Measurements from ENCODE around the gene NIPAL1. TPM values are rescaled to one million over a fixed set of nuclear protein-coding genes. Genes with fewer than 3 reads are reported as not detected.

NIPAL1 gene
- polyA plus RNA-seq, 1 donor from 2014 or later = 0.85 TPM

DNA sequence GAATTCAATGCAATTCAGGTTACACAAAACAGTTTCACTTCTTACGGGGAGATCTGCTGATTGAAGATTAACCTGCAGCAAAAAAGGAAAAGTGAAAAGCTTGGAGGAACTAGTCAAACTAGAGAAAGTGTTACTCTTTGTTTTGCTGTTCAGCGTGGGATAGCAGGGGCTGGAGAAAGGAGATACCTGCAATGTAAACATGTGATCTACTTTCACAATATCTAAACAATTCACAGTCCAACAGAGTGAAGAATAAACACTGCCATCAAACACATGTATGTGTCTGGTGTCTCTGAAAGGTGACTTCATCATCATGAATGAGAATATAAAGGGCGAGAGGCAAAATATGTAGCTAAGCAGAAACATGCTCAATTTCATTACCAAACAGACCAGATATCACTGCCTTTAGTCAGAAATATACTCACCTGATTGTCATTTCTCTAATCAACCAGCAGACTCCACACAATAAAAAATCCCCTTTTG, 26.4 kb downstream of the NIPAL1 start:
- Histone ChIP-seq H3F3A (ENCODE audit: insufficient read depth, low read length, poor library complexity, severe bottlenecking) (no peaks in the 10 kb centered on the region), H2AFZ (ENCODE audit: low read depth, low read length) (no peak overlapping the region), H3K9ac (ENCODE audit: low read length) (no peak overlapping the region), H3K4me3 (ENCODE audit: low read length) (no peak overlapping the region), H3K36me3 (ENCODE audit: insufficient read depth, low read length) (no peaks in the 10 kb centered on the region), H3K79me2 (replicated peaks; ENCODE audit: insufficient read depth, low read length) (no peaks in the 10 kb centered on the region), H3K27me3 (ENCODE audit: insufficient read depth, low read depth, low read length) (no peaks in the 10 kb centered on the region), H3K9me2 (ENCODE audit: insufficient read depth, low read length) (no peaks in the 10 kb centered on the region), H3K27ac (ENCODE audit: low read length) (no peak overlapping the region), H3K9me3 (ENCODE audit: low read length) (no peaks in the 10 kb centered on the region), H3K4me2 (ENCODE audit: low read length) (no peak overlapping the region), H4K20me1 (ENCODE audit: insufficient read depth) (no peaks in the 10 kb centered on the region)
- TF ChIP-seq, protein P1, sequence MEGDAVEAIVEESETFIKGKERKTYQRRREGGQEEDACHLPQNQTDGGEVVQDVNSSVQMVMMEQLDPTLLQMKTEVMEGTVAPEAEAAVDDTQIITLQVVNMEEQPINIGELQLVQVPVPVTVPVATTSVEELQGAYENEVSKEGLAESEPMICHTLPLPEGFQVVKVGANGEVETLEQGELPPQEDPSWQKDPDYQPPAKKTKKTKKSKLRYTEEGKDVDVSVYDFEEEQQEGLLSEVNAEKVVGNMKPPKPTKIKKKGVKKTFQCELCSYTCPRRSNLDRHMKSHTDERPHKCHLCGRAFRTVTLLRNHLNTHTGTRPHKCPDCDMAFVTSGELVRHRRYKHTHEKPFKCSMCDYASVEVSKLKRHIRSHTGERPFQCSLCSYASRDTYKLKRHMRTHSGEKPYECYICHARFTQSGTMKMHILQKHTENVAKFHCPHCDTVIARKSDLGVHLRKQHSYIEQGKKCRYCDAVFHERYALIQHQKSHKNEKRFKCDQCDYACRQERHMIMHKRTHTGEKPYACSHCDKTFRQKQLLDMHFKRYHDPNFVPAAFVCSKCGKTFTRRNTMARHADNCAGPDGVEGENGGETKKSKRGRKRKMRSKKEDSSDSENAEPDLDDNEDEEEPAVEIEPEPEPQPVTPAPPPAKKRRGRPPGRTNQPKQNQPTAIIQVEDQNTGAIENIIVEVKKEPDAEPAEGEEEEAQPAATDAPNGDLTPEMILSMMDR (IDR thresholded peaks at IDR 0.05; ENCODE audit: poor library complexity, severe bottlenecking) = no peak
- TF ChIP-seq POLR2AphosphoS5 (IDR thresholded peaks at IDR 0.05) (no peak), EP300 (conservative IDR thresholded peaks at IDR 0.05; ENCODE audit: poor library complexity, severe bottlenecking) (no peak), TAF1 (IDR thresholded peaks at IDR 0.05; ENCODE audit: low read depth) (no peak), SMC3 (conservative IDR thresholded peaks at IDR 0.05; ENCODE audit: poor library complexity) (no peak), MXI1 (conservative IDR thresholded peaks at IDR 0.05; ENCODE audit: poor library complexity, severe bottlenecking) (no peak), RAD21 (conservative IDR thresholded peaks at IDR 0.05) (no peak), EZH2 (IDR thresholded peaks at IDR 0.05; ENCODE audit: borderline replicate concordance, insufficient read depth, low read length, poor library complexity, severe bottlenecking) (no peak)
- TF ChIP-seq, protein P2, sequence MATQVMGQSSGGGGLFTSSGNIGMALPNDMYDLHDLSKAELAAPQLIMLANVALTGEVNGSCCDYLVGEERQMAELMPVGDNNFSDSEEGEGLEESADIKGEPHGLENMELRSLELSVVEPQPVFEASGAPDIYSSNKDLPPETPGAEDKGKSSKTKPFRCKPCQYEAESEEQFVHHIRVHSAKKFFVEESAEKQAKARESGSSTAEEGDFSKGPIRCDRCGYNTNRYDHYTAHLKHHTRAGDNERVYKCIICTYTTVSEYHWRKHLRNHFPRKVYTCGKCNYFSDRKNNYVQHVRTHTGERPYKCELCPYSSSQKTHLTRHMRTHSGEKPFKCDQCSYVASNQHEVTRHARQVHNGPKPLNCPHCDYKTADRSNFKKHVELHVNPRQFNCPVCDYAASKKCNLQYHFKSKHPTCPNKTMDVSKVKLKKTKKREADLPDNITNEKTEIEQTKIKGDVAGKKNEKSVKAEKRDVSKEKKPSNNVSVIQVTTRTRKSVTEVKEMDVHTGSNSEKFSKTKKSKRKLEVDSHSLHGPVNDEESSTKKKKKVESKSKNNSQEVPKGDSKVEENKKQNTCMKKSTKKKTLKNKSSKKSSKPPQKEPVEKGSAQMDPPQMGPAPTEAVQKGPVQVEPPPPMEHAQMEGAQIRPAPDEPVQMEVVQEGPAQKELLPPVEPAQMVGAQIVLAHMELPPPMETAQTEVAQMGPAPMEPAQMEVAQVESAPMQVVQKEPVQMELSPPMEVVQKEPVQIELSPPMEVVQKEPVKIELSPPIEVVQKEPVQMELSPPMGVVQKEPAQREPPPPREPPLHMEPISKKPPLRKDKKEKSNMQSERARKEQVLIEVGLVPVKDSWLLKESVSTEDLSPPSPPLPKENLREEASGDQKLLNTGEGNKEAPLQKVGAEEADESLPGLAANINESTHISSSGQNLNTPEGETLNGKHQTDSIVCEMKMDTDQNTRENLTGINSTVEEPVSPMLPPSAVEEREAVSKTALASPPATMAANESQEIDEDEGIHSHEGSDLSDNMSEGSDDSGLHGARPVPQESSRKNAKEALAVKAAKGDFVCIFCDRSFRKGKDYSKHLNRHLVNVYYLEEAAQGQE (IDR thresholded peaks at IDR 0.05; ENCODE audit: borderline replicate concordance) = no peak

- Histone ChIP-seq H3F3A (ENCODE audit: insufficient read depth, low read length, poor library complexity, severe bottlenecking) (no peaks in the 10 kb centered on the region), H3K27me3 (ENCODE audit: insufficient read depth, low read depth, low read length) (no peaks in the 10 kb centered on the region), H3K9me2 (ENCODE audit: insufficient read depth, low read length) (no peaks in the 10 kb centered on the region), H3K27ac (ENCODE audit: low read length) (no peak overlapping the region), H3K9me3 (ENCODE audit: low read length) (no peaks in the 10 kb centered on the region), H4K20me1 (ENCODE audit: insufficient read depth) (no peaks in the 10 kb centered on the region), H3K79me2 (replicated peaks; ENCODE audit: insufficient read depth, low read length) (no peaks in the 10 kb centered on the region), H3K9ac (ENCODE audit: low read length) (no peak overlapping the region), H2AFZ (ENCODE audit: low read depth, low read length) (no peak overlapping the region), H3K4me2 (ENCODE audit: low read length) (no peak overlapping the region), H3K36me3 (ENCODE audit: insufficient read depth, low read length) (no peaks in the 10 kb centered on the region), H3K4me3 (ENCODE audit: low read length) (no peak overlapping the region)
- no peak for TF ChIP-seq EZH2 (IDR thresholded peaks at IDR 0.05; ENCODE audit: borderline replicate concordance, insufficient read depth, low read length, poor library complexity, severe bottlenecking)
- TF ChIP-seq RAD21 (conservative IDR thresholded peaks at IDR 0.05) = no peak
- no peak for TF ChIP-seq EP300 (conservative IDR thresholded peaks at IDR 0.05; ENCODE audit: poor library complexity, severe bottlenecking)
- TF ChIP-seq MXI1 (conservative IDR thresholded peaks at IDR 0.05; ENCODE audit: poor library complexity, severe bottlenecking) = no peak
- TF ChIP-seq, protein P2 (IDR thresholded peaks at IDR 0.05; ENCODE audit: borderline replicate concordance) = no peak
- TF ChIP-seq, protein P1 (IDR thresholded peaks at IDR 0.05; ENCODE audit: poor library complexity, severe bottlenecking) = no peak
- TF ChIP-seq SMC3 (conservative IDR thresholded peaks at IDR 0.05; ENCODE audit: poor library complexity) = no peak
- TF ChIP-seq POLR2AphosphoS5 (IDR thresholded peaks at IDR 0.05) = no peak
- TF ChIP-seq TAF1 (IDR thresholded peaks at IDR 0.05; ENCODE audit: low read depth) = no peak
Observed at GRCh38 chr4:48043504-48043903, 26.9 kb downstream of the NIPAL1 start.

Measured in neural cell (in vitro differentiated cells).